Measurements from ENCODE around the gene TAF11.
"Not testable (repeated sequence)": the region's sequence is repeated elsewhere in the genome, so short reads cannot be mapped to it uniquely, and the experiment has no call there.

The TAF11 gene

DNA sequence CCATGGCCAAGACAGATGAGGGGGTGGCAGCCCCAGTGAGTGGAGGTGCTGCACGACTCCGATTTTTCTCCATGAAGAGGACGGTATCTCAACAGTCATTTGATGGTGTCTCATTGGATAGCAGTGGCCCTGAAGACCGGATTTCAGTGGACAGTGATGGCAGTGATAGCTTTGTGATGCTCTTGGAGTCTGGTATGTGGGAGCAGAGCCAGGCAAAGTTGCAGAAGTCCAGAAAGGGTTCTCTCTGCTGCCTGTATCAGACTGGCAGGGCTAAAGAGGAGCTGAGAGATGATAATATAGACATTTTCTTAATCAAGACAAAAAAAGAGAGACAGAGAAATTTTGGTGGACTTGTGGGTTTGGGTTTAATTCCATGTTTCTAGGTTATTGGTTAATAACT lies 23.8 kb downstream of the TAF11 start:
- no peak for DNase-seq

DNA sequence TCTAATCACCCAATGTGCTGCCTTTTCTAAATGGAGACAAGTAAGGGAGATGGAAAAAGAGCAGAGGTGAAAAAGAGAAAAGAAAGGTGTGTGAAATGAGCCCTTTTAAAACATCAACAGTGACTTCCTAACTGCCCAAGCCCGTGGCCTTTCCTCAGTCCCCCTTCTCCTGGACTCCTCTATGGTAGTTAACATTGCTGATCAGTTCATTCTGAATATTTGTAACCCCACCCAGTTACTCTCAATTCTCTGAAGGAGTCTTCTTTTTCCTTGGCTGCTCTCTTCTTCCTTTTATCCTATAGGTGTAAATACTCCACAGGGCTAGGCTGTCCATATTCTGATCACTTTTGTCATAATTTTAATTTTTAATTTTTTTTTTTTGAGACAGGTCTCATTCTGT lies 27.1 kb downstream of the TAF11 start:
- no peak for DNase-seq

DNA sequence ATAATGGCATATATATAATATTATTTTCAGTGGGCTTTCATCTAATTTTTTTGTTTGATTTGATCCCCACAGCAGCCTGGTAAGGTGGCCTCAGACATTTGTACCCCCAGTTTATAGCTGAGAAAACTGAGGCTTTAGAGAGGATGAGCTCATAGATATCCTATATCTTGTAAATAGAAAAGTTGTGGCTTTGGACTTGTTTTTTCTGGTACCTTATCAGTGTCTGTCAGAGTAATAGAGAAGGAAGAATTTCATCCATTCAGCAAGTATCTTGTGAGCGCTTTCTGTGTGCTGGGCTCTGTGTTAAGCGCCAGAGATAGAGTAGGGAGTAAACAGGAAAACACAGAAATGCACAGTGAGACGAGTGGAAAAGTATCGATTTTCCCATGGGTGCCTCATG lies 27.9 kb downstream of the TAF11 start:
- DNase-seq: no peak

DNA sequence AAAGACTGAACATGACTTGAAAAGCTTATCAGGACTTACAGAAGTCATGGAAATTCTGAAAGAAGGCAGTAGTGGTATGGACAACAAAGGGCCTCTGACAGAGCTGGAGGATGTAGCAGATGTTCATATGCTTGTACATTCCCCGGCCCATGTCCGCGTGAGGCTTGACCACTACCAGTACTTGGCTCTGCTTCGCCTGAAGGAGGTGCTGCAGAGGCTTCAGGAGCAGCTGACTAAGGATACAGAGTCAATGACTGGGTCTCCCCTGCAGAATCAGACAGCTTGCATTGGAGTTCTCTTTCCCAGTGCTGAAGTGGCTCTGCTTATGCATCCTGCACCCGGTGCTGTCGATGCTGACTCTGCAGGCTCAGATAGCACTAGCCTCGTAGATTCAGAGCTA lies 29.2 kb downstream of the TAF11 start:
- peak; percentile 3 for DNase-seq

DNA sequence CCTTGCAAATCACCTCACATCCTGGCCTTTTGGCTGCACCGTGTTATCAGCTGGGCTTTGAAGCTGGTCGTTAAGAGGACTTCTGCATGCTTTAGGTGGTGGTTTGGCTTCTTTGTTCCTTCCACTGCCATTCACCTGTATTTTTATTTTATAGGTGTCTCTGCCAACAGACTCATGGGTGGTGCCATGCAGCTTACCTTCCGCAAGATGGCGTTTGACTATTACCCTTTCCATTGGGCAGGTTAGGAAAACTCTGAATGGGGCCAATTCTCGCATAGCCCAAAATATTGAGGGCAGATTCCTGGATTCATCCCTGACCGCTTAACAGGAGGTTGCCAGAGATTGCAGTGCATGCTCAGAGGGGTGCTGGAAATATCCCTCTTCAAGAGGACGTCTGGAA lies 32.4 kb downstream of the TAF11 start:
- DNase-seq: peak; percentile 19

DNA sequence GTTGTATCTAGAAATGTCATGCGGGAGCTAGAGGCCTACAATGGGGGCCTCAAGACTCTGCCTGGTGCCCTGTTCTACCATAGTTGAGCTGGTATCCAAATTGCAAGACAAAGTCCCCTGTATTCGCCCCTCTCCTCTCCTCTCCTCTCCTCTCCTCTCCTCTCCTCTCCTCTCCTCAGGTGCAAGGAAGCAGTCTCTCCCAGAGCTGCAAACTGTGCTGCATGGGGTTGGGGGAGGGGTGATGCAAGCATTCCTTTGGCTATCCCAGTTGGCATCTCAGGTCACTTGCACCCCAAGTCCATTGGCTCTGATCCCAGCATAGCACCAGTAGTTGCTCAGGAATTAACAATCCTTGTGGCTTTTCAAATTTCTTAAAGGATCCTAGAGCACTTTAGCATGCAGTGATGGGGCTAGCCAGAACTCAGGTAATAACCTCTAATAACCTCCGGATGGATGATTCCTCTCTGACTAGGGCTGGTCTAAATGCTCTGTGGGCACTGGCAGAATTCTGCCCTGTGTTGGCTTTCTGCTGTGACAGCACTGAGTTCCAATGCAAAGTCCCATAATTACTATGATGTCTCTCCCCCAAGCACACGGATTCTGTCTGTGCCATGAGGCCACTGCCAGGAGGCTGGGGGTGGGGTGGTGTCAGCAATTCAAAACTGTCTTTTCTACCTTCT lies 35.3 kb downstream of the TAF11 start:
- no peak for DNase-seq

DNA sequence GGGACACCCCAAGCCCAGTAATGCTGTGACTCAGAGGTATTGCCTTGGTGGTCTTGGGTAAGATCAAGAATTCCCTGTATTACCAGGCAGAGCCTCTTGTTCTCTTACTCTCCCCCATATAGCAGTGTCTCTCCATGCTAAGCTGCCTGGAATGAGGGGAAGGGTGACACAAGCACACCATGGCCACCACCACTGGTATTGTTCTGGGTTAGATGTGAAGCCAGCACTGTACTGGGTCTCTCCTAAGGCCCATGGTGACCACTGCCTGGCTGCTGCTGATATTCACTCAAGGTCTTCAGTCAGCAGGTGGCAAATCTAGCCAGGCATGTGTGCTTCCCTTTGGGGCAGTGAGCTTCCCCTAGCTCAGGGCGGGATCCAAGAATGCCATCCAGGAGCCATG lies 36.5 kb downstream of the TAF11 start:
- no peak for DNase-seq

DNA sequence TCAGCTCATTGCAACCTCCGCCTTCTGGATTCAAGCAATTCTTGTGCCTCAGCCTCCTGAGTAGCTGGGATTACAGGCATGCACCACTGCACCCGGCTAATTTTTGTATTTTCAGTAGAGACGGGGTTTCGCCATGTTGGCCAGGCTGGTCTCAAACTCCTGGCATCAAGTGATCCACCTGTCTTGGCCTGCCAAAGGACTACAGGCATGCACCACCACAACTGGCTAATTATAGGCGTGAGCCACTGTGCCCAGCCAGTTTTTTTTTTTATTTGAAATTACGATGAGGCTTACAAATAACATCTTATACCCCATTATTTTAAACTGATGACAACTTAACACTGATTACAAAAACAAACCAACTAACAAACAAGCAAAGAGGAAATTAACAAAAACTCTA lies 38.8 kb downstream of the TAF11 start:
- DNase-seq: not testable (repeated sequence)

DNA sequence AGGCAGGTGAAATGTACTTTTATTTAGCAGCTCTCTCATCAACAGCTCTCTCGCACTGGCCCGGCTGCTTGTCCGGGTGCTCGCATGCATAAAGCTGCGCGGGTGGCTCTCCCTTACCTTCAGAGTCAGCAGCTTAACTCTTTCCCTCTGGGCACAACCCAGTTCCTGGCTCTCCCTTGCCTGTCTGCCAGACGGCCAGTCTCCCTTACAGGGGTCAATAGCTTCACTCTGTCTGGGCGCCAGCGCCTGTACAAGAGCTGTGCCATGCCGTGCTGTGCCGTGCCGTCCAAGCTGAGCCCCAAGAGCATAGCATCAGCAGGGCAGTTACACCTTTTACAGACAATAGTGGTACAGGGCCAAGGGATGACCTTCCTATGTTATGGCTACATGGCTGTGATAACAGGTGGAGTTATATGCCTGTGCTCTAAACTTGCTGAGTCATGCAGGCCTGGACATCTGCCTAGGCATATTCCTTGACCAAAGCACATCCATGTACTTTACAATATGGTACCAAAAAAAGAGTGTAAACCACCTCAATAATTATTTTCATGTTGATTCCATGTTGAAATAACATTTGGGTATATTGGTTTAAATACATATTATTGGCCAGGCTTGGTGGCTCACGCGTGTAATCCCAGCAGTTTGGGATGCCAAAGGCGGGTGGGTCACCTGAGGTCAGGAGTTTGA lies 48.0 kb downstream of the TAF11 start:
- peak; percentile 48 for DNase-seq

DNA sequence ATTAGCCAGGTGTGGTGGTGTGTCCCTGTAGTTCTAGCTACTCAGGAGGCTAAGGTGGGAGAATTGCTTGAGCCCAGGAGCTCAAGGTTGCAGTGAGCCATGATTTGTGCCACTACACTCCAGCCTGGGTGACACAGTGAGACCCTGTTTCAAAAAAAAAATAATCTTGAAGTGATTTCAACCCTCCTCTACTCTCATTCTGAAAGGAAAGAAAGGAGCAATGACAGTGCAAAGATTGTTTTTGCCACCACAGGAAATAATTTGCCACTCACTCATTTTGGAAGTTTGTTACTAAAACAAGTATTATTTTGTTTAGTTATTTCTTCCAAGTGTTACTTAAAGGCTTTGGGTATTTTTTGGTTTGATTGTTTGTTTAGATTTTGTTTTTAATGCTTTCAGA lies 50.3 kb downstream of the TAF11 start:
- DNase-seq: no peak

DNA sequence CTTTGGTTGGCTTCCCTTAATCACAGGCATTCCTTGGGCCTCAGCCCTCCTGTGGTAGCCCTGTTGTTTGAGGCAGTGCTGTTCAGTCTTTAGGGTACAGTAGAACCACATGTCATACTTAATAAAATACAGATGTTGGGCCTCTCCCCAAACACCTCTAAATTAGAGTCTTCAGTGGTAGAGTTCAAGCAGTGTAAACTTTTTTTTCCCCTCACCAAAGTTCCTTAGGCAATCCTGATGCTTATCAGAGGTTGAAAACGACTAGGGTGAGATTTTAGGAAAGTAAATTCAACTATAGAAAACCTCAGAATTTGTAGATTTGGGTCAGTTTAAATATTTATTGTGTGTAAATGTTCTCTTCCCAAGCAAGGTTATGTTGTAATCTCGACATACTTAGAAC lies 51.4 kb downstream of the TAF11 start:
- no peak for DNase-seq

DNA sequence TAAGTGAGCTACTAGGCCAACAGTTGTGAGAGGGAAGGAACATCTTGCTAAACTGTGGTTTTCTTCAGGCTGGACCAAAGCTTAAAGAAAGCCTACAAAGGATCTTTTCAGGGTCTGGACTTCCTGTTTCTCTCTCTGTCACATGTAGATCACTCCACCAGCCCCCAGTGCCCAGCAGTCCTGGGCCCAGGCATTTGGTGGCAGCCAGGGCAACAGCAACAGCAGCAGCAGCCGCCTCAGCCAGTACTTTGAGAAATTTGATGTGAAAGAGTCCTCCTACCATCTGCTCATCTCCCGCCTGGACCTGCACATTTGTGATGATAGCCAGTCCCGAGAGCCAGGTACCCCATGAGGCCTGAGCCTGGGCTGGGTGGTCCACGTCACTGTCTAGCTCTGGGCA lies 51.8 kb downstream of the TAF11 start:
- DNase-seq: no peak

DNA sequence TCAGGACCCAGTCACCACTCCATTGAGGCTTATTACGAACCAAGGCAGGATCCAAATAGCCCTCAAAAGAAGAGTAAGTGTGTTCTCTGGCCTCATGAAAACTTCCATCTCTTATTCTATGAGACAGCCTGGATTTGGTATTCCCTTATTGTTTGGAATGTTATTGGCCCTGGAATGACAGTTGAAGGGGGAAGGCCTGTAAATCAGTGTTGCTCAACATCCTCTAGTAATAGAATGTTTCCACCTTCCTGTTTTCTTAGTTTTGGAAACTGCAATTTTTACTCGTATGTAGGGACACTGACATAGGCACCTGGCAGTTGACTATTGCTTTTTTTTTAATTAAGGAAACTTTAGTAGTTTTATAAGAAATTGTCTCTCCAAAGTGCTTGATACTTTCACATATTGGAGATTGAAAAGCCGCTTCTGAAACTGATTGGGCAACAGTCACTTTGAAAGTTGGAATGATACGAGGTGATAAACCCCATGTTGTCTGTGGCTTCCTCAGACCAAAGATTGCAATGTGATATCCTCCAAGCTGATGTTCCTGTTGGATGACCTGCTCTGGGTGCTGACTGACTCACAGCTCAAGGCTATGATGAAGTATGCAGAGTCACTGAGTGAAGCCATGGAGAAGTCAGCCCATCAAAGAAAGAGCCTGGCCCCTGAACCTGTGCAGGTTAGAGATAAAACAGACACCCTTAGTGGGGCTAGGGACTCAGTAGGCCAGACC lies 52.9 kb downstream of the TAF11 start:
- DNase-seq: no peak

DNA sequence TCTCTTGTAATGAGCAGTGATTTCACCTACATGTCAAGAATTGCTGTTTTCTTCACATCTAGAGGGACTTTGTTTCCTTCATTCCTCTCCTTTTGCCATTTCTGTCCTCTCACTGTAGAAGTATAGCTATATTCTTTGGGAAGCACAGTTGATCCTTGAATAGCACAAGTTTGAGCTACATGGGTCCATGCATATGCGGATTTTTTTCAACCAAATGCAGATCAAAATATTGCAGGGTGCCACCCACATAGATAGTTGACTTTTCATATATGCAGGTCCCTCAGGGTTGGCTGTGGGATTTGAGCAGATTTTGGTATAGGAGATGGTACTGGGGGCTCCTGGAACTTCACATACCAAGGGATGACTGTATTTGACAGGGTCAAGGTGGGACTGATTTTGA lies 54.9 kb downstream of the TAF11 start:
- no peak for DNase-seq

DNA sequence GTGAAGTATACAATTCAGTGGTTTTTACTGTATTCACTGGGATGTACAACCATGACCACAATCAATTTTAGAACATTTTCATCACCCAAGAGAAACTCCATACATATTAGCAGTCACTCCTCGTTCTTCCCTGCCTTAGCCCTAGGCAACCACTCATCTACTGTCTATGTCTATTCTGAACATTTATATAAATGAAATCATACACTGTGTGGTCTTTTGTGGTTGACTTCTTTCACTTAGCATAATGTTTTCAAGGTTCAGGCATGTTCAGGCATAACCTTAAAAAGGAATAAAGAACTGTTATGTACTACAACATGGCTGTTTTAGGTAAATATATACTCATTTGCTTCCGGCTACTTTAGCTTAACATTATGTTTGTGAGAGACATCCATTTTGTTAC lies 58.7 kb downstream of the TAF11 start:
- DNase-seq: no peak

Data from DMS53 (cell line).